PC-9 (cell line): ENCODE data around the gene ABHD1. TPM values are rescaled to one million over a fixed set of nuclear protein-coding genes. Genes with fewer than 3 reads are reported as not detected.

ENCODE experiments used
- BruUV-seq: library from RNA; stranded (reverse); fragments of 400-500 nt; replicated peaks from 2 replicates; lab custom pipeline; 2021; lab: Mats Ljungman, UMichigan
- CTCF ChIA-PET: fragments of 300-600 bp; sonication (Branson Sonifier 250); formaldehyde crosslinking; loops from one replicate; lab custom pipeline; 2022; ENCODE audit warnings: antibody characterized with exemption; lab: Charles Lee
- POLR2A ChIA-PET: fragments of 300-600 bp; sonication (Branson Sonifier 250); formaldehyde crosslinking; loops from one replicate; lab custom pipeline; 2022; ENCODE audit warnings: antibody characterized with exemption; ENCODE audit not compliant: unreplicated experiment; lab: Charles Lee
- DNase-seq, 2 experiments: peaks; one replicate each; pipeline versions ENCODE4 v3.0.0 to v3.0.0-alpha.2; 2015 to 2022; ENCODE audit warnings: mixed read lengths in 1 of 2
- H2AFZ ChIP-seq: fragments of 200-600 bp; sonication (generic); 2 replicates; pipeline ENCODE4 v1.8.1; 2017; ENCODE audit warnings: antibody characterized with exemption
- H3F3A ChIP-seq: fragments of 200-600 bp; sonication (generic); 2 replicates; pipeline ENCODE4 v1.8.1; 2017; ENCODE audit warnings: antibody characterized with exemption, mild to moderate bottlenecking, low read depth; ENCODE audit not compliant: insufficient read depth
- H3K27ac ChIP-seq: fragments of 200-600 bp; sonication (generic); 2 replicates; pipeline ENCODE4 v1.6.1; 2016; ENCODE audit warnings: mixed run types
- H3K27me3 ChIP-seq: fragments of 200-600 bp; sonication (generic); 2 replicates; pipeline ENCODE4 v1.6.1; 2016; ENCODE audit warnings: low read depth, mixed run types; ENCODE audit not compliant: insufficient read depth
- H3K36me3 ChIP-seq: fragments of 200-600 bp; sonication (generic); 2 replicates; pipeline ENCODE4 v1.6.1; 2016; ENCODE audit warnings: low read depth, mixed run types
- H3K4me1 ChIP-seq: fragments of 200-600 bp; sonication (generic); replicated peaks from 2 replicates; pipeline ENCODE4 v1.6.1; 2016; ENCODE audit warnings: mixed run types; ENCODE audit not compliant: insufficient read depth
- H3K4me2 ChIP-seq: fragments of 200-600 bp; sonication (generic); 2 replicates; pipeline ENCODE4 v1.6.1; 2017; ENCODE audit warnings: mixed run types
- H3K4me3 ChIP-seq: fragments of 200-600 bp; sonication (generic); 2 replicates; pipeline ENCODE4 v1.6.1; 2016; ENCODE audit warnings: mixed run types
- H3K79me2 ChIP-seq: fragments of 200-600 bp; sonication (generic); 2 replicates; pipeline ENCODE4 v1.6.1; 2017; ENCODE audit warnings: low read depth, mixed run types
- H3K9me2 ChIP-seq: fragments of 200-600 bp; sonication (generic); 2 replicates; pipeline ENCODE4 v1.8.1; 2017; ENCODE audit warnings: mild to moderate bottlenecking; ENCODE audit not compliant: insufficient read depth
- H3K9me3 ChIP-seq: fragments of 200-600 bp; sonication (generic); 2 replicates; pipeline ENCODE4 v1.8.1; 2016; ENCODE audit warnings: low read depth; ENCODE audit not compliant: insufficient read depth
- H4K20me1 ChIP-seq: fragments of 200-600 bp; sonication (generic); 2 replicates; pipeline ENCODE4 v1.8.1; 2017; ENCODE audit not compliant: insufficient read depth
- EZH2 ChIP-seq: fragments of 200-600 bp; sonication (generic); IDR thresholded peaks from 2 replicates; pipeline ENCODE4 v1.8.0; 2017; ENCODE audit warnings: antibody characterized with exemption, low read depth
- intact Hi-C: fragments of 100-400 bp; cut with micrococcal nuclease; formaldehyde crosslinking; loops from one replicate; pipeline ENCODE4 v1.10.0; 2022; ENCODE audit not compliant: unreplicated experiment
- total RNA-seq: library from RNA; stranded (reverse); gene quantifications from 2 replicates; pipeline ENCODE4 v1.2.3, GENCODE V29; 2021
- TF ChIP-seq, protein P1 (sequence below): fragments of 200-600 bp; sonication (generic); conservative IDR thresholded peaks from 2 replicates; pipeline ENCODE4 v1.6.1; 2017; ENCODE audit warnings: mixed run types, antibody characterized with exemption, mild to moderate bottlenecking, moderate library complexity

Gene ABHD1
- total RNA-seq, 1 experiment from 2014 or later: not detected

DNA sequence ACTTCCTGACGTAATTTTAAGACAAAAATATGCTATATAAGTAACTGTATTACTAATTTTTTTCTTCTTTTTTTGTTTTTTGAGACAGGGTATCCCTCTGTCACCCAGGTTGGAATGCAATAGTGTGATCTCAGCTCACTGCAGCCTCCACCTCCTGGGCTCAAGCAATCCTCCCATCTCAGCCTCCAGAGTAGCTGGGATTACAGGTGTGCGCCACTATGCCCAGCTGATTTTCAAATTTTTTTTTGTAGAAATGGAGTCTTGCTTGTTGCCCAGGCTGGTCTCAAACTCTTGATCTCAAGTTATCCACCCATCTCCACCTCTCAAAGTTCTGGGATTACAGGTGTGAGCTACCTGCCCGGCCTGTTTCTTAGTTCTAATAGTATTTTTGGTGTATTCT, 54.9 kb downstream of the ABHD1 start:
- H3F3A ChIP-seq: no peaks in the 10 kb centered on the region
- H3K4me2 ChIP-seq: no peak overlapping the region
- H3K9me2 ChIP-seq: no peaks in the 10 kb centered on the region
- no peaks in the 10 kb centered on the region for H3K9me3 ChIP-seq
- H3K36me3 ChIP-seq: no peaks in the 10 kb centered on the region
- DNase-seq: no peak
- no peak overlapping the region for H3K27ac ChIP-seq
- ChIA-PET CTCF (no interaction called here), POLR2A (no interaction called here)
- intact Hi-C loops: no loop called here
- TF ChIP-seq, protein P1, sequence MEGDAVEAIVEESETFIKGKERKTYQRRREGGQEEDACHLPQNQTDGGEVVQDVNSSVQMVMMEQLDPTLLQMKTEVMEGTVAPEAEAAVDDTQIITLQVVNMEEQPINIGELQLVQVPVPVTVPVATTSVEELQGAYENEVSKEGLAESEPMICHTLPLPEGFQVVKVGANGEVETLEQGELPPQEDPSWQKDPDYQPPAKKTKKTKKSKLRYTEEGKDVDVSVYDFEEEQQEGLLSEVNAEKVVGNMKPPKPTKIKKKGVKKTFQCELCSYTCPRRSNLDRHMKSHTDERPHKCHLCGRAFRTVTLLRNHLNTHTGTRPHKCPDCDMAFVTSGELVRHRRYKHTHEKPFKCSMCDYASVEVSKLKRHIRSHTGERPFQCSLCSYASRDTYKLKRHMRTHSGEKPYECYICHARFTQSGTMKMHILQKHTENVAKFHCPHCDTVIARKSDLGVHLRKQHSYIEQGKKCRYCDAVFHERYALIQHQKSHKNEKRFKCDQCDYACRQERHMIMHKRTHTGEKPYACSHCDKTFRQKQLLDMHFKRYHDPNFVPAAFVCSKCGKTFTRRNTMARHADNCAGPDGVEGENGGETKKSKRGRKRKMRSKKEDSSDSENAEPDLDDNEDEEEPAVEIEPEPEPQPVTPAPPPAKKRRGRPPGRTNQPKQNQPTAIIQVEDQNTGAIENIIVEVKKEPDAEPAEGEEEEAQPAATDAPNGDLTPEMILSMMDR: no peak
- TF ChIP-seq EZH2: no peak
- no peaks in the 10 kb centered on the region for H3K79me2 ChIP-seq
- no peaks in the 10 kb centered on the region for H3K4me1 ChIP-seq
- H2AFZ ChIP-seq: no peak overlapping the region
- BruUV-seq: no TSS peak
- peaks cover 17% of the 10 kb centered on the region; the same call in 1 of the 2 replicates for H3K27me3 ChIP-seq
- no peak overlapping the region for H3K4me3 ChIP-seq
- H4K20me1 ChIP-seq: no peaks in the 10 kb centered on the region

DNA sequence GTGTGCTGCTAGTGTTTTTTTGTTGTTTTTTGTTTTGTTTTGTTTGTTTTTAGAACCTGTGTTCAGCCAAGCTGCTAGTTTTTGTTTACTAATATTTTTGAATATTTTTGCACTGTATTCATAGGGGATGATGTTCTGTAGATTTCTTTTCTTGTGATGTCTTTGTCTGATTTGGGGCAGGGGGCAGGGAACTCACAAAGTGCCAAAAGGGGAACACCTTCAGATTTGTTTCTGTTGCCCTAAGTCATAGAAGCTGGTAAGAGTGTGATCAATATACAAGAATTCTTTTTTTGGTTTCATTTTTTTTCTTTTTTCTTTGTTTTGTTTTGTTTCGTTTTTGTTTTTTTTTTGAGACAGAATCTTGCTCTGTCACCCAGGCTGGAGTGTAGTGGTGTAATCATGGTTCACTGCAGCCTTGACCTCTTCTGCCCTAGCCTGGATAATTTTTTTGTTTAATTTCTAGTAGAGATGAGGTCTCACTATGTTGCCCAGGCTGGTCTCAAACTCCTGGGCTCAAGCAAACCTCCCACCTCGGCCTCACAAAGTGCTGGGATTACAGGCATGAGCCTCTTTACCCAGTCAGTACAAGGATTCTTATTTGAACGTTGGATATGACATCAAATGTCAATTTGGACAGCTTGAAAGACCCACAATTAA, 55.9 kb downstream of the ABHD1 start:
- TF ChIP-seq, protein P1: no peak
- TF ChIP-seq EZH2: no peak
- no peaks in the 10 kb centered on the region for H3K79me2 ChIP-seq
- H3K36me3 ChIP-seq: no peaks in the 10 kb centered on the region
- DNase-seq: no peak
- BruUV-seq: no TSS peak
- H3K4me3 ChIP-seq: no peak overlapping the region
- H3K9me2 ChIP-seq: no peaks in the 10 kb centered on the region
- no peaks in the 10 kb centered on the region for H3K4me1 ChIP-seq
- ChIA-PET POLR2A (no interaction called here), CTCF (no interaction called here)
- intact Hi-C loops: no loop called here
- no peaks in the 10 kb centered on the region for H3K9me3 ChIP-seq
- H3F3A ChIP-seq: no peaks in the 10 kb centered on the region
- H3K4me2 ChIP-seq: no peak overlapping the region
- H2AFZ ChIP-seq: no peak overlapping the region
- H3K27ac ChIP-seq: no peak overlapping the region
- no peaks in the 10 kb centered on the region for H4K20me1 ChIP-seq
- peaks cover 9% of the 10 kb centered on the region; the same call in 1 of the 2 replicates for H3K27me3 ChIP-seq

Other genes starting within 250 kb of the ABHD1 start
- gene MAPRE3, start 153.2 kb upstream of the ABHD1 start, total RNA-seq: 17.1 and 25.2 TPM in 2 replicates
- 60.9 and 65.6 TPM in 2 replicates for gene TMEM214, start 90.8 kb upstream of the ABHD1 start, total RNA-seq
- 63.2 and 64.0 TPM in 2 replicates for gene AGBL5, start 72.1 kb upstream of the ABHD1 start, total RNA-seq
- gene OST4, start 52.2 kb upstream of the ABHD1 start, total RNA-seq: 165 and 166 TPM in 2 replicates
- gene EMILIN1, start 45.2 kb upstream of the ABHD1 start, total RNA-seq: 0.83 and 1.6 TPM in 2 replicates
- 4.4 and 10.4 TPM in 2 replicates for gene KHK, start 37.0 kb upstream of the ABHD1 start, total RNA-seq
- 0.37 TPM in 1 of 2 replicates, not detected in the other for gene CGREF1, start 4.7 kb upstream of the ABHD1 start, total RNA-seq
- 35.7 and 36.2 TPM in 2 replicates for gene PREB, start 10.8 kb downstream of the ABHD1 start, total RNA-seq
- gene PRR30, start 15.6 kb downstream of the ABHD1 start, total RNA-seq: not detected in 2 replicates
- not detected in 2 replicates for gene TCF23, start 25.2 kb downstream of the ABHD1 start, total RNA-seq
- gene ATRAID, start 88.2 kb downstream of the ABHD1 start, total RNA-seq: 92.8 and 126 TPM in 2 replicates
- gene SLC5A6, start 88.5 kb downstream of the ABHD1 start, total RNA-seq: 49.0 and 70.0 TPM in 2 replicates
- gene CAD, start 93.6 kb downstream of the ABHD1 start, total RNA-seq: 41.5 and 70.8 TPM in 2 replicates
- 1.5 and 2.3 TPM in 2 replicates for gene SLC30A3, start 139.2 kb downstream of the ABHD1 start, total RNA-seq
- gene DNAJC5G, start 151.6 kb downstream of the ABHD1 start, total RNA-seq: not detected in 2 replicates
- 8.2 and 9.8 TPM in 2 replicates for gene TRIM54, start 158.6 kb downstream of the ABHD1 start, total RNA-seq
- gene UCN, start 184.6 kb downstream of the ABHD1 start, total RNA-seq: 2.8 and 4.6 TPM in 2 replicates
- 42.2 and 47.5 TPM in 2 replicates for gene MPV17, start 199.3 kb downstream of the ABHD1 start, total RNA-seq
- 57.5 and 69.8 TPM in 2 replicates for gene GTF3C2, start 232.9 kb downstream of the ABHD1 start, total RNA-seq
- 32.9 and 33.1 TPM in 2 replicates for gene EIF2B4, start 246.5 kb downstream of the ABHD1 start, total RNA-seq
- 60.6 and 73.7 TPM in 2 replicates for gene SNX17, start 246.8 kb downstream of the ABHD1 start, total RNA-seq